HL-60 (cell line): ENCODE results near the gene CDKN2AIPNL.

Experiments used
- TF ChIP-seq, protein P1 (sequence below): IDR thresholded peaks from one replicate; pipeline ENCODE4 v1.5.1; 2011; ENCODE audit warnings: low read length, control low read depth, inconsistent platforms; ENCODE audit not compliant: insufficient read depth
- TF ChIP-seq, protein P2 (sequence below): IDR thresholded peaks from 2 replicates; pipeline ENCODE4 v1.6.1; 2012; ENCODE audit warnings: low read depth; ENCODE audit not compliant: insufficient replicate concordance

DNA sequence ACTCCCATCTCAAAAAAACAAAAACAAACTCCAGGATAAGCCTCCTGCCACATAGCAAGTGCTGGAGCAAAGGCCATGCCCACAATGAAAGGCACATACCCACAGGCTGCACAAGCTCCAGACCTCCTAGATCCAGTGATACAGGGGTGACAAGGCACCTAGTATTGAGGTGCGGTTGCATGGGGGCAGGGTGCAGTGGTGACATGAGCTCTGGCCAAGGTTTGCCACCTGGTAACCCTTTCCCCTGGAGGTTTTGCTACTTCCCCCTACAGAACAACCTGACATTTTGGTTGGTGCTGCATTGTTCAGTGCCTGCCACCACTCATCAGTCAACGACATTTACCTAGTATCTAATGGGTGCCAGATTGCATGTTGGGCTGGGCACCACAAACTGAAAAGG lies 14.5 kb downstream of the CDKN2AIPNL start:
- TF ChIP-seq, protein P1, sequence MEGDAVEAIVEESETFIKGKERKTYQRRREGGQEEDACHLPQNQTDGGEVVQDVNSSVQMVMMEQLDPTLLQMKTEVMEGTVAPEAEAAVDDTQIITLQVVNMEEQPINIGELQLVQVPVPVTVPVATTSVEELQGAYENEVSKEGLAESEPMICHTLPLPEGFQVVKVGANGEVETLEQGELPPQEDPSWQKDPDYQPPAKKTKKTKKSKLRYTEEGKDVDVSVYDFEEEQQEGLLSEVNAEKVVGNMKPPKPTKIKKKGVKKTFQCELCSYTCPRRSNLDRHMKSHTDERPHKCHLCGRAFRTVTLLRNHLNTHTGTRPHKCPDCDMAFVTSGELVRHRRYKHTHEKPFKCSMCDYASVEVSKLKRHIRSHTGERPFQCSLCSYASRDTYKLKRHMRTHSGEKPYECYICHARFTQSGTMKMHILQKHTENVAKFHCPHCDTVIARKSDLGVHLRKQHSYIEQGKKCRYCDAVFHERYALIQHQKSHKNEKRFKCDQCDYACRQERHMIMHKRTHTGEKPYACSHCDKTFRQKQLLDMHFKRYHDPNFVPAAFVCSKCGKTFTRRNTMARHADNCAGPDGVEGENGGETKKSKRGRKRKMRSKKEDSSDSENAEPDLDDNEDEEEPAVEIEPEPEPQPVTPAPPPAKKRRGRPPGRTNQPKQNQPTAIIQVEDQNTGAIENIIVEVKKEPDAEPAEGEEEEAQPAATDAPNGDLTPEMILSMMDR, result no peak
- TF ChIP-seq, protein P2, sequence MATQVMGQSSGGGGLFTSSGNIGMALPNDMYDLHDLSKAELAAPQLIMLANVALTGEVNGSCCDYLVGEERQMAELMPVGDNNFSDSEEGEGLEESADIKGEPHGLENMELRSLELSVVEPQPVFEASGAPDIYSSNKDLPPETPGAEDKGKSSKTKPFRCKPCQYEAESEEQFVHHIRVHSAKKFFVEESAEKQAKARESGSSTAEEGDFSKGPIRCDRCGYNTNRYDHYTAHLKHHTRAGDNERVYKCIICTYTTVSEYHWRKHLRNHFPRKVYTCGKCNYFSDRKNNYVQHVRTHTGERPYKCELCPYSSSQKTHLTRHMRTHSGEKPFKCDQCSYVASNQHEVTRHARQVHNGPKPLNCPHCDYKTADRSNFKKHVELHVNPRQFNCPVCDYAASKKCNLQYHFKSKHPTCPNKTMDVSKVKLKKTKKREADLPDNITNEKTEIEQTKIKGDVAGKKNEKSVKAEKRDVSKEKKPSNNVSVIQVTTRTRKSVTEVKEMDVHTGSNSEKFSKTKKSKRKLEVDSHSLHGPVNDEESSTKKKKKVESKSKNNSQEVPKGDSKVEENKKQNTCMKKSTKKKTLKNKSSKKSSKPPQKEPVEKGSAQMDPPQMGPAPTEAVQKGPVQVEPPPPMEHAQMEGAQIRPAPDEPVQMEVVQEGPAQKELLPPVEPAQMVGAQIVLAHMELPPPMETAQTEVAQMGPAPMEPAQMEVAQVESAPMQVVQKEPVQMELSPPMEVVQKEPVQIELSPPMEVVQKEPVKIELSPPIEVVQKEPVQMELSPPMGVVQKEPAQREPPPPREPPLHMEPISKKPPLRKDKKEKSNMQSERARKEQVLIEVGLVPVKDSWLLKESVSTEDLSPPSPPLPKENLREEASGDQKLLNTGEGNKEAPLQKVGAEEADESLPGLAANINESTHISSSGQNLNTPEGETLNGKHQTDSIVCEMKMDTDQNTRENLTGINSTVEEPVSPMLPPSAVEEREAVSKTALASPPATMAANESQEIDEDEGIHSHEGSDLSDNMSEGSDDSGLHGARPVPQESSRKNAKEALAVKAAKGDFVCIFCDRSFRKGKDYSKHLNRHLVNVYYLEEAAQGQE, result no peak
